OCI-LY1 (cell line): Measurements from ENCODE around the gene CADM1.

Source experiments
- H2AFZ ChIP-seq: fragments of 200-600 bp; sonication (generic), shearing (Covaris generic); 2 replicates; pipeline ENCODE4 v1.6.0; 2014; ENCODE audit warnings: antibody characterized with exemption, mild to moderate bottlenecking, low read length
- H3F3A ChIP-seq: fragments of 200-600 bp; sonication (generic), shearing (Covaris generic); 2 replicates; pipeline ENCODE4 v1.6.0; 2014; ENCODE audit warnings: mild to moderate bottlenecking, antibody characterized with exemption, low read length, moderate library complexity; ENCODE audit not compliant: insufficient read depth
- H3K27ac ChIP-seq: fragments of 200-600 bp; sonication (generic); 2 replicates; pipeline ENCODE4 v1.5.1; 2014; ENCODE audit warnings: low read length, mixed run types, mild to moderate bottlenecking, low read depth; ENCODE audit not compliant: poor library complexity, severe bottlenecking
- H3K27me3 ChIP-seq: fragments of 200-600 bp; sonication (generic); 2 replicates; pipeline ENCODE4 v1.6.0; 2014; ENCODE audit warnings: antibody characterized with exemption, mild to moderate bottlenecking, low read length, moderate library complexity; ENCODE audit not compliant: insufficient read depth
- H3K36me3 ChIP-seq: fragments of 200-600 bp; sonication (generic); 2 replicates; pipeline ENCODE4 v1.6.1; 2014; ENCODE audit warnings: mild to moderate bottlenecking, antibody characterized with exemption, low read length, moderate library complexity, mixed read lengths; ENCODE audit not compliant: insufficient read depth
- H3K4me1 ChIP-seq: fragments of 200-600 bp; sonication (generic); 2 replicates; pipeline ENCODE4 v1.5.1; 2014; ENCODE audit warnings: mild to moderate bottlenecking, low read length, moderate library complexity; ENCODE audit not compliant: insufficient read depth, severe bottlenecking
- H3K4me2 ChIP-seq: fragments of 200-600 bp; sonication (generic), shearing (Covaris generic); 2 replicates; pipeline ENCODE4 v1.6.1; 2014; ENCODE audit warnings: low read length
- H3K4me3 ChIP-seq: fragments of 200-600 bp; sonication (generic); 2 replicates; pipeline ENCODE4 v1.5.1; 2014; ENCODE audit warnings: low read length, low read depth, mild to moderate bottlenecking, mixed read lengths; ENCODE audit not compliant: poor library complexity, severe bottlenecking
- H3K79me2 ChIP-seq: fragments of 200-600 bp; shearing (Covaris generic); 2 replicates; pipeline ENCODE4 v1.6.1; 2016; ENCODE audit warnings: mixed run types, low read length, mixed read lengths; ENCODE audit not compliant: insufficient read depth
- H3K9ac ChIP-seq: fragments of 200-600 bp; sonication (generic), shearing (Covaris generic); 2 replicates; pipeline ENCODE4 v1.6.1; 2014; ENCODE audit warnings: mild to moderate bottlenecking, low read length, mixed read lengths
- H3K9me2 ChIP-seq: fragments of 200-600 bp; sonication (generic), shearing (Covaris generic); 2 replicates; pipeline ENCODE4 v1.6.1; 2014; ENCODE audit warnings: low read depth, mild to moderate bottlenecking, low read length, mixed read lengths
- H3K9me3 ChIP-seq: fragments of 200-600 bp; shearing (Covaris generic); 2 replicates; pipeline ENCODE4 v1.6.1; 2014; ENCODE audit warnings: low read length, mixed read lengths
- H4K20me1 ChIP-seq: fragments of 200-600 bp; sonication (generic), shearing (Covaris generic); 2 replicates; pipeline ENCODE4 v1.6.0; 2016; ENCODE audit warnings: mild to moderate bottlenecking, low read length; ENCODE audit not compliant: insufficient read depth
- CTCF ChIP-seq: fragments of 200-600 bp; sonication (generic), shearing (Covaris generic); IDR thresholded peaks from 2 replicates; pipeline ENCODE4 v1.5.1; 2017; ENCODE audit warnings: mild to moderate bottlenecking, antibody characterized with exemption, low read length, moderate library complexity, mixed read lengths
- EZH2 ChIP-seq: fragments of 200-600 bp; sonication (generic), shearing (Covaris generic); IDR thresholded peaks from 2 replicates; pipeline ENCODE4 v1.8.0; 2017; ENCODE audit warnings: borderline replicate concordance, mixed run types, mild to moderate bottlenecking, antibody characterized with exemption, low read length, moderate library complexity, mixed read lengths

CADM1 gene

GRCh38 chr11:115247953-115248352, 256.3 kb downstream of the CADM1 start:
- Histone ChIP-seq H3K27me3 (no peaks in the 10 kb centered on the region), H3K27ac (no peak overlapping the region), H3K4me1 (peaks cover 14% of the 10 kb centered on the region), H2AFZ (no peak overlapping the region), H4K20me1 (no peaks in the 10 kb centered on the region), H3K9me2 (no peaks in the 10 kb centered on the region), H3K79me2 (no peaks in the 10 kb centered on the region), H3K9ac (no peak overlapping the region), H3F3A (no peaks in the 10 kb centered on the region), H3K36me3 (no peaks in the 10 kb centered on the region), H3K4me3 (no peak overlapping the region), H3K9me3 (no peaks in the 10 kb centered on the region), H3K4me2 (no peak overlapping the region)
- TF ChIP-seq CTCF, result no peak
- TF ChIP-seq EZH2, result no peak

GRCh38 chr11:115247361-115247760, 256.9 kb downstream of the CADM1 start:
- H2AFZ ChIP-seq, result no peak overlapping the region
- no peak overlapping the region for H3K4me2 ChIP-seq
- no peaks in the 10 kb centered on the region for H3K9me3 ChIP-seq
- no peaks in the 10 kb centered on the region for H4K20me1 ChIP-seq
- no peak overlapping the region for H3K4me3 ChIP-seq
- no peak overlapping the region for H3K27ac ChIP-seq
- no peaks in the 10 kb centered on the region for H3F3A ChIP-seq
- no peaks in the 10 kb centered on the region for H3K9me2 ChIP-seq
- no peaks in the 10 kb centered on the region for H3K79me2 ChIP-seq
- H3K27me3 ChIP-seq, result no peaks in the 10 kb centered on the region
- TF ChIP-seq EZH2 (no peak), CTCF (no peak)
- H3K4me1 ChIP-seq, result peaks cover 14% of the 10 kb centered on the region
- no peak overlapping the region for H3K9ac ChIP-seq
- H3K36me3 ChIP-seq, result no peaks in the 10 kb centered on the region

- TF ChIP-seq EZH2 (no peak), CTCF (no peak)
- H3K36me3 ChIP-seq, result no peaks in the 10 kb centered on the region
- H3K9me2 ChIP-seq, result no peaks in the 10 kb centered on the region
These were observed 259.5 kb downstream of the CADM1 start for GRCh38 chr11:115244758-115245157.

More at GRCh38 chr11:115244758-115245157, 259.5 kb downstream of the CADM1 start:
- Histone ChIP-seq H4K20me1 (no peaks in the 10 kb centered on the region), H3K79me2 (no peaks in the 10 kb centered on the region), H3K9ac (no peak overlapping the region), H3K27me3 (no peaks in the 10 kb centered on the region), H3F3A (no peaks in the 10 kb centered on the region), H3K4me3 (no peak overlapping the region), H3K4me1 (peaks cover 14% of the 10 kb centered on the region), H3K9me3 (no peaks in the 10 kb centered on the region), H3K4me2 (no peak overlapping the region), H2AFZ (no peak overlapping the region), H3K27ac (no peak overlapping the region)
